HG03378 (cell line): ENCODE results near the gene USP15.

ENCODE experiments used
- ATAC-seq: cut with Tn5 transposase; IDR thresholded peaks from one replicate; pipeline ENCODE4 v1.9.1; 2021; ENCODE audit warnings: mild to moderate bottlenecking, moderate library complexity; ENCODE audit not compliant: unreplicated experiment

USP15 gene

DNA sequence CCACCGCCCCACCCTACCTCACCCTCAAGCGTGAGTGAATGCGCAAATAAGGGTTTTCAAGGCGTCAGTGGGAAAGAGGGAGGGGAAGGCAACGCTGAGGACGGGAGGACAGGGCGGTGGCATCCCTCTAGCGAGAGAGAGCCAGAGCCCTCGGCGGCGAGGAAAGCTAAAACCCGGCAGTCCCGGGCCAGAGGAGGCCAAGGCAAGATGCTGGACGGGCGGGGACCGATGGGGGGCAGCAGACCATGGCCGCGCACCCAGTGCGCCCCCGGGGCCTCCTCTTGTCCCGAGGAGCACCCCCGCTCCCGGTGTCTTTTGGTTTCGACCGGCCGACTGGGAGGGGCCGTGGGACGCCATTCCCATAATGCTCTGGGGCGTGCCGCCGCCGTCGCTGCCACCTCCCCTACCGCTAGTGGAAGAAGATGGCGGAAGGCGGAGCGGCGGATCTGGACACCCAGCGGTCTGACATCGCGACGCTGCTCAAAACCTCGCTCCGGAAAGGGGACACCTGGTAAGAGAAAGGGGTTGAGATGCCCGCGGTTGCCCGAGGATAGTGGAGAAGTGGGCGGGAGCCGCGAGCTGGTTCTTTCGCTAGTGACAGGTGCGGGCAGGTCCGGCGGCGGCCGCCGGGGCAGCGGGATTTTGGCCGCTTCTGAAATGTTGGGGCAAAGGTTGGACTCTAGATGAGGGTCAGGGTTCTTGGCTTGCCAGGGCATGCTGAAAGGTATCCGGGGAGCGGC is at the start of gene USP15:
USP15 (plus strand) TSS at position 412 of the 740 bp plus-strand sequence; CDS start at position 423, 11 bp downstream.
- peak; percentile 72 for ATAC-seq

DNA sequence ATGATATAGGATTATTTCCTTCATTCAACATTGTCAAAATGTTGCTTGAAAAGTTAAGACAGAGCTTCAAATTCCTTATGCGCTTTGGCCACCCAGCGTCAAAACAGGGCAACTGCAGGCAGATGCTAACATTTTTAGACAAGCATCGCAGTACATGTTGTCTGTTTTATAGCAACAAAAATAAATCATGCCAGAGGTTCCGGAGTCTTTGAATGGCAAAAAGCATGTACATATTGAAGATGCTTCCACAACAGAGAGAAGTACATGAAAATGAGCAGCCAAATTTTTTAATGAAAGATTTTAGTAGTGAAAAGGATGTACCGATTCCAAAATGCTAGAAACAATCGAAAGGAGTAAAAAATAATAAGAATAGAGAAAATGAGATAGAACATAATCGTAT is 49.8 kb upstream of the USP15 start:
- peak; percentile 78 for ATAC-seq

DNA sequence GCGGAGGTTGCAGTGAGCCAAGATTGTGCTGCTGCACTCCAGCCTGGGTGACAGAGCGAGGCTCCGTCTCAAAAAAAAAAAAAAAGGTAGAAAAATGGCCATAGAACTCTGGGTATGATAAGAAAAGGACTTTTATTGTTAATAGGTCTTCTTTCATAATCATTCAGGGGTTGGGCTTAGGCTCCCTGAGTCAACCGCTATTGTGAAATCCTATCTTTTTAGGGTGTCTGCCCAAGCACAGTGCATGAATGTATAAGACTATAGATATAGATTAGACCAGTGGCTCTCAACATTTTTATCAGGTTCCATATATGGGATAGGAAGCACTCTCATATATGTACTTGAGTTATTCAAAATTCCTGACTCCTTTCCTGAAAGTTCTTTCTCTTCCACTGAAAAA is 48.7 kb upstream of the USP15 start:
- no peak for ATAC-seq

DNA sequence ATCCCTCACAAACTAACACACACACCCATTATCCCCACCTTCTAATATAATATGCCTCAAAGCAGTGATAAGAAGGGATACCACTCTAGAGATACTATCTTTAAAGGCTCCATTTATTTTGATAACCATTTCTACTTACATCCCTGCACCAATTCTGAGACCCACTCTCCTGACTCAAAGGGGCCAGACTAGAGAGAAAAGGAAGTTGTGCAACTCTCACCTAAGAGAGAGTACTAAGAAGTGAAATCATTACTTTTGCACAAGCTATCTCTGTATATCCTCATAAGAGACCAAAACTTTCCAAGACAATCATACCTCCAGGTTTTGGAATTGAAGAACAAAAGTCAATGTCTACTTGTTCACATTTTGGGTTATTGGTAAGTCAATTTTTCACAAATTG is 45.4 kb upstream of the USP15 start:
- ATAC-seq: no peak

DNA sequence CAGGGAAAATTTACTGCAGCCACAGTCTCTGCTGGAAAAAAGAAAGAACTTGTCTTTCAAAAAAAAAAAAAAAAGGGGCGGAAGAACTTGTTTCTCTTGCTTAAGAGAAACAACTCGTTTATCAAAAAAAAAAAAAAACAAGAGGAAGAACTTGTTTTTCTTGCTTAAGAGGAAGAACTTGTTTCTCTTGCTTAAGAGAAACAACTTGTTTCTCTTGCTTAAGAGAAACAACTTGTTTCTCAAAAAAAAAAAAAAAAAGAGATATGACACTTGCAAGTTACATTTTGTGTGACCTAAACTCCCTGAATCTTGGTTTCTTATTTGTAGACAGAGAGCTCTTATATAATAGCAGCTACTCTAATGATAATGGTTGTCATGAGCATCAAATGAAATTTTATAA is 44.7 kb upstream of the USP15 start:
- no peak for ATAC-seq

DNA sequence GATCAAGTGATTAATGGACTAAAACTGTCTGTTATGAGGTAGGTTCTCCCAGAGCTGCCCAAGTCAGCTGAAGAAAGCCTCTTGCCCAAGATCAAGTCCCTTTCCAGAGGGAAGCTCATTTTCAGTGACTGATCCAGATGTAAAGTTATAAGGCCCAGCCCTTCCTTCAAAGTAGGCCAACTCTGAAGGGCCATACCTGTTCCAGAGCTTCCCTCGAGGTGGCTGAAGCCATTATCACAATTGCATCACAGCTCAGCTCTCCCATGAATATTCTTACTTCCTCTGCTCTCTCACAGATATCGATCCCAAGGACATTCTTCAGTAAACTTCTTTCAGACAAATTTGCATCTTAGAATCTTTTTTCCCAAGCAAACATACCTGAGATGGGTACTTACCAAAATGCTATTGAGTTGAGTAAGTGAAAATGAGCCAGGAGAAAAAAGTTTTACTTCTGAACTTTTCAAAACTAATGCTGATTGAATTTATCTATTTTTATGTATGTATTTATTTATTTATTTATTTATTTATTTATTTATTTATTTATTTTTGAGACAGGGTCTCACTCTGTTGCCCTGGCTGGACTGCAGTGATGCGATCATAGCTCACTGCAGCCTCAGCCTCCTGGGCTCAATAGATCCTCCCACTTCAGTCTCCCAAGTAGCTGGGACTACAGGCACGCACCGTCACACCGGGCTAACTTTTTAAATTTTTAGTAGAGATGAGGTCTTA is 42.6 kb upstream of the USP15 start:
- no peak for ATAC-seq

DNA sequence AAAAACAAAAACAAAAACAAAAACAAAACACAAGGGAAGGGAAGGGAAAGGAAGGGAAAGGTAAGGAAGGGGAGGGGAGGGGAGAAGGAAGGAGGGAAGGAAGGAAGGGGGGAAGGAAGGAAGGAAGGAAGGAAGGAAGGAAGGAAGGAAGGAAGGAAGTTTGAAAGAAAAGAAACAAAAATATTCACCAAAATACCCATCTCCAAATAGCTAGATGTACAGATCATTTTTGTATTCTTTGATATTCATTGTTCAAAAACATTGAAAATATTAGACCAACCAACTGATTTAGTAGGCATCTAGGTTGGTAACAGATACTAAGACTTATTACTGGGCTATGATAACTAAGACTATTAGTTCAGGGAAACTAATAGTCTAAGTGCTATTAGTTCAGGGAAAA is 39.1 kb upstream of the USP15 start:
- ATAC-seq: no peak

DNA sequence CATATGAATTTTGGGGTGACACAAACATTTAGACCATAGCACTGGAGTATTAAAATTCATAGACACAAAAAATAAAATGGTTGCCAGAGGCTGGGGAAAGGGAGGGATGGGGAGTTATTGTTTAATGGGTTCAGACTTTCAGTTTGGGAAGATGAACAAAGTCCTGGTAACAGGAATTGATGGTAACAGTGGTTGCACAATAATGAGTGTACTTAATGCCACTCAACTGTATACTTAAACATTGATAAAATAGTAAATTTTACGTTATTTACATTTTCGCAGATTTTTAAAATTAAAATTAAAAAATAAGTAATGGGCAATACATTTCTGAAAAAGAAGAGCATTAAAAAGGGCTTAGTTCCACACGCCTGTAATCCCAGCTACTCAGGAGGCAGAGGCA is 35.6 kb upstream of the USP15 start:
- no peak for ATAC-seq

DNA sequence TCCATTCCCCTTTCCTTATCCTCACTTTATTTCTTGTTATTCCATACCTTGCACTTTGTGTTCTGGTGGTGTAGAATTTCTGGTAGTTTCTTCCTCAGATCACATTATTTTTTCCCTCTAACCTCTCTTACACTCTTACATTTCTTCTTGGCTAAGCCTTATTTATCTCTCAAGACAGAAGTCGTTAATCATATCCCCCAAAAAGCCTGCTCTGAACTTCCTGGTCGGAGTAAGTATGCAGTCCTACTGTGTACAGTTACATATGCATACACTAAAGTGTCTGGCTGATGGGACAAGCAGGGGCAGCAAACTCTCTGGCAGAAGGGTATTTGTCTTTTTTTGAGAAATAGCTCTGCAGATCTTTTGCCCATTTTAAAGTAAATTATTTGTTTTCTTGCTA is 33.1 kb upstream of the USP15 start:
- ATAC-seq: no peak

DNA sequence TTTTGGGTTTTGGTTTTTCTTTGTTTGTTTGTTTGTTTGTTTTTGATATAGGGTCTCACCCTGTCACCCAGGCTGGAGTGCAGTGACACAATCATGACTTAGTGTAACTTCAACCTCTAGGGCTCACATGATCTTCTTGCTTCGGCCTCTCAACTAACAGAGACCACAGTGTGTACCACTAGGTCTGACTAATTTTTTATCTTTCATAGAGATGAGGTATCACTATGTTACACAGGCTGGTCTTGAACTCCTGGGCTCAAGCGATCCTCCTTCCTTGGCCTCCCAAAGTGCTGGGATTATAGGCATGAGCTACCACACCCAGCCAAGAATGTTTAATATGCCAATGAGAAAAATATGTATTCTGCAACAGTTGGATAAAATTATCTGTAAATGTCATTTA is 29.6 kb upstream of the USP15 start:
- no peak for ATAC-seq

DNA sequence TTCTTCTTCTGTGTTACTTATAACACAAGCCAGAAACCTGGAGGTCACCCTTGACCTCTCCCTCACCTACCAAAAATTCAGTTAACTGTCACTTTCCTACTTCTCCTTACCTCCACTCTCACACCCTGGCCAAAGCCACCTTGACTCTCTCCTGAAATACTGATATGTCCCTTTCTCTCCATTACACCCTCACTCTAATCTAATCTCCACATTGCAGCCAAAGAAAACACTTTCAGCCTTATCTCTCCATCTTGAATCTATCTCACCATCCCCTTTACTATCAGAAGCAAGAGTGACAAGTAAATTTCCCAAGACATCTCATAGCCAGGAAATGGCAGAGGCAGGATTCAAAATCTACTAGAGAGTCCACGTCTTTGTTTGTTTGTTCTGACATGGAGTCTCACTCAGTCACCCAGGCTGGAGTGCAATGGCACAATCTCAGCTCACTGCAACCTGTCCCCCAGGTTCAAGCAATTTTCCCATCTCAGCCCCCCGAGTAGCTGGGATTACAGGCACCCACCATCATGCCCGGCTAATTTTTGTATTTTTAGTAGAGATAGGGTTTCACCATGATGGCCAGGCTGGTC is 28.0 kb upstream of the USP15 start:
- ATAC-seq: no peak

DNA sequence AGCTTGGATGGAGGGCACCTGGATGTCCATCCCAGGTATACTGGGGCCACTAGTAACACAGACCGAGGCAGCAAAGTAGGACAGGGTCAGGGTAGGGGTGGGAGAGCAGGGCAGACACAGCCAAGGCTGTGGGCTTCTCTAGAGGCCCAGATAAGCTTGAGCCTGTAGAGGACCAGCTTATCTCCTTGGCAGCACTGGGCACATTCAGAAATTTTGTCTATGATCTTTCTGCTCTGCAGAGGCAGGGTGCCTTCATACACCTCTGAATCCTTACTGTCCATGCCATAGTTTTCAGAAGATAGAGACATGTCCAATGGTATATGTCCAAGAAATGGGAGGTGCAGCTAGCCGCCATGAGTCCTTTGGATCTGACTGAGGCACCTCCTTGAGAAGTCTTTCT is 26.4 kb upstream of the USP15 start:
- no peak for ATAC-seq

DNA sequence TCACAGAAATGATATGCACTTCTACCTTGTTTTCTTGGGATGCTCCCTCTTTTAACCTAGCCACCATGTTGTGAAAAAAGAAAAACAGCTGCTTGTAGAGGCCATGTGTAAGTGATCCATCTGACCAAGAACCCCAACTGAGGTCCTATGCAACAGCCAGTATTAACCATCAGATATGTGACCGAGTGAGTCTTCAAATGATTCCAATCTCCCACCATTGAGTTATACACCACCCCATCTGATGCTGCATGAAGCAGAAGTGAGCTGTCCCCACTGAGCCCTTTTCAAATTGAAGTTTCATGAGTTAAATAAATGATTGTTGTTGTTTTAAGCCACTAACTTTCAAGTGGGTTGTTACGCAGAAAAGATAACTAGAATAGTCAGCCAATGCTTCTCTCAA is 20.6 kb upstream of the USP15 start:
- no peak for ATAC-seq

DNA sequence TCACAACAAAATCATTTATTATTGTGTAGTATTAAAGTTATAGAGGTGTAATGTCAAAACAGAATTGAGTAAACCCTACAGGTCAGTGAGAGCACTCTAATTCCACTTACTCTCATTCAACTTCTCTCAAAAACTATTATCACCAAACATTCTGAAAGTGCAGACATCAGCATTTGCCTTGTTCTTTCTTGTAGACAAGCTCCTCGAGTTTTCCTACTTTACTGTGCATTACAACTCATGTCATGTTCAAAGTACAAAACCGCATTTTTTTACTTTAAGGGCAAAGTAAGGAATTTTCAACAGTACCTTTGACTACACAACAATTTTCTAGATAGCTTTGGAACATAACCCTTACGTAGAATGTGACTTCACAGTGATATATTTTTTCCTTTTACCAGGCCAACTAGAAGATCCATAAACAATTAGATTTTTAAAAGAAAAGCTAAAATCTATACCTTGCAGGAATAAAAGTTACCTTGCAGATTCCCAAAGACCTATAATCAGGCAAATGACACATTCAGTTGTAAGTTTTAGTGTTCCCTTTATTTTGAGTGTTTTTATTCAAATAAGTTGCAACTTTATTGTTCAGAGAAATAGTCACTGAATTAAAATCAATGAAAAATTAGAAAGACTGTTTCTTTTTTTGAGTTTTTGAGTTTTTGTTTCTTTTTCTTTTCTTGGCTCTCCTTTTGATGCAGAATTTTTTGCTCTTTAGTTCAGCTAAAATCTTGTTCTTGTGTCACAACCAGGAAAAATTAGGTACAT is 12.7 kb upstream of the USP15 start:
- ATAC-seq: no peak

DNA sequence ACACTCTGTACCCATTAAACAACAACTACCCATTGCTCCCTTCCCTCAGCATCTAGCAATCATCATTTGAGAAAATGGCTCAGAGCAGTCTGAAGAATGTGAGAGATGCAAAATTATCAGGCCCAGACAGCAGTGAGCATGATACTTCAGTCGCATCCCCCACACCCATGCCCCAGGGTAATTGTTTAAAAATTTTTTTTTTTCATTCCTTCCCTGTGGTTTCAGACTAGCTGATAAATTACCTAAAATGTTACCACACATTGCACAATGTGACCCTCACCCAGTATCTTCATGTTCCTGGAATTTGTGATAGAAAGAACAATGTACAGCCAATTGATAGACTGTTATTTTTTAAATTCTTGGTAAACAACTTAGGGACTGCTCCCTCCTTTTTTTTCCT is 11.3 kb upstream of the USP15 start:
- no peak for ATAC-seq

DNA sequence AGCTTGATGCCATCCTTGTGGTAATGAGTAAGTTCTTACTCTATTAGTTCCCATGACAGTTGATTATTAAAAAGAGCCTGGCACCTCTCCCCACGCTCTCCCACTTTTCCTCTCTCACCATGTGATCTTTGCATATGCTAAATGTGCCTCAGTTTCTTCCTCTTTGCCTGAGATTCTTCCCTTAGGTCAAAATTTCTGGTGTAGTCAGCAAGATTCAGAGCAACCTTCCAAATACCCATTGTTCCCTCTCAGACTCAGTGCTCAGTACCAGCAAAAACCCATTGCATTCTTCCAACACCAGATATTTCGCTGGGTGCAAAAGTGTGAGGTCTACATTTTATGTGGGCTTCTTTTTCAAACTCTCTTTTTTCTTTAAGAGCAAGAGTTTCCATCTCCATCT is 10.8 kb upstream of the USP15 start:
- no peak for ATAC-seq

DNA sequence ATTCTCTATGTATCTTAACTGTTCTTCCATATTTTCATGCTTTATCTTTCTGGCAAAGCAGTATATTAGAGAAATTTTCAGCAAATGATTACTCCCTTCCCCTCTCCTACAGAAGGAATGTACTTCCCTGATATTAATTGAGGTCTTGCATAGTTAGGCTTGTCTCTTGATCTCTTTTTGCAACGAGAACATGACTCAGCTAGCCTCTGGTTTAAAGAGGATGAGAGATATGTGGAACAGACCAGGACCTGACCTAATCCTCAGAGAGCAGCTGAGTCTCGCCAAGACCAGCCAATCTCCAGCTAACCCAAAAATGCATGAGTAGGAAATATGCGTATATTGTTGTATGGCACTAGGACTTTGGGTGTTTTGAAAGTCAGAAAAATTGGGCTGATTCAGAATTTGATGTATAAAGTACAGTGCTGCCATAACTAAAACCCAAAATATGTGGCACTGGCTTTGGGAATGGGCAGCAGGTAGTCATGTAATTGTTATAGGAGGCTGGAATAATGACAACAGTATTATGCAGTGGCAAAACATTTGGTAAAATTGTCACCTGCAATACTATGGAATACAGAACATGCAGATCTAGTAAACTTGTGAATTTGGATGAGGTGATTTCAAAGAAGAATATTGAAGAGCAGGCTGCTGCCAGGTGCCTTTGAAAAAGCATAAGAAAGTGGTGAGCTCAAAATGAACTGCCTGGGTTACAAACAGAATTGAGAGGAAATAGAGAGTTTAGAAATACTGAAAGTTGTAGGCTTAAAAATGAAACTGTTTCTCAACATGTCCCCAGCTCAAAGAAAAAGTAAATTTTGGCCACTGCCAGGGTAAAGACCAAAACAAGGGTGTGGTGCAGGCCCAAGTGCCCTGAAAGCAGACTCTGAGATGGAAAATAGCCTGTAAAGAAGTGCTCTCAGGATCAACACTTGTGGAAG is 9.3 kb upstream of the USP15 start:
- ATAC-seq: peak; percentile 95

DNA sequence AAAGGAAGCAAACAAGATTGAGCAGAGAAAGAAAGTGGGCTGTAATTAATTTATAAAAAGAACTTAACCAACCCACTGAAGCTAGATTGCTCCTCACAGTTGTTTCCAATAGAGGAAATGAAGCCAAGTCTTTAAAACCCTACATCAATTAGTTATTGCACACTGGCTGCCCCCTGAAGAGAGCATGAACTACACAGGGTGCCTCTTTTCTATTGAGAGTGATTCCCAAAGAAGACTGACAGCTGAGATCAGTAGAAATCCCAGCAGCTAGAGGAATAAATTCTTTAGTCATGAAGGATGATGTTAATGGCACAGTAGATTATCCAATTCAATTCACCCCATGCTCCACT is 8.6 kb upstream of the USP15 start:
- peak; percentile 27 for ATAC-seq

DNA sequence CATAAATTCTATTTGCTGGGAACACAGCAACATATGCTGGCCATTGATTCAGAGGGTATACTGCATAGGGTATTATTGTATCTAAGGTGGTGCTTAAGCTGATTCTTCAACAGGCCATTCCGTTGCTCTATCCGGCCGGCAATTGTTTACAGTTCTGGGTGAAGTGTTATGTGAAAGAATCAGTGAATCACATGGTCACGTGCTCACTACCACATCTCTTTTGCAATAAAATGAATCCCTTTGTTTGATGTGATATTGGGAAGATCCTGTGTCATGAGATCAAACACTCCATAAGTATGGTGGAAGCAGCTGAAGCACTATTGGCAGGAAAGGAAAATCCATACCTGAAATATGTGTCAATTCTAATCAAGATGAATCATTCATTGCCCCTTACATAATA is 7.6 kb upstream of the USP15 start:
- no peak for ATAC-seq

DNA sequence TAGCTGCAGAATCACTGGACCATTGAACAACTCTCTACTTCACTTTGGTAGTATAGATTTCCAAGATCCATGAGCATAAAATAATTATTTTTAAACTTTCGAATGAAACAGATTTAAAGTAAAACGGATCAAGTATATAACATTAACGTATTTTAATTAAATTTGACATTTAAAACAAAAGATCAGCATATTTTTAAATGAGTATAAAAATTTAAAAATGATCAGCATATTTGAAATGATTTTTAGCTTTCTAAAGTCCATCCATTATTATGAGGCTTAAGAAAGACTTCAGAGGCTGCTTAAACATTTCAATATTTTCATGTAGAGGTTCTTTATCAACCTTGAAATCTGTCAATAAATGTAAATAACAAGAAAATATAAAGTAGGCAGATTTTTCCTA is 5.2 kb upstream of the USP15 start:
- ATAC-seq: no peak
